Measurements from ENCODE around the gene AGMAT.
A peak's percentile ranks its signal among the peaks of the same experiment; 100 is the strongest.

The AGMAT gene

DNA sequence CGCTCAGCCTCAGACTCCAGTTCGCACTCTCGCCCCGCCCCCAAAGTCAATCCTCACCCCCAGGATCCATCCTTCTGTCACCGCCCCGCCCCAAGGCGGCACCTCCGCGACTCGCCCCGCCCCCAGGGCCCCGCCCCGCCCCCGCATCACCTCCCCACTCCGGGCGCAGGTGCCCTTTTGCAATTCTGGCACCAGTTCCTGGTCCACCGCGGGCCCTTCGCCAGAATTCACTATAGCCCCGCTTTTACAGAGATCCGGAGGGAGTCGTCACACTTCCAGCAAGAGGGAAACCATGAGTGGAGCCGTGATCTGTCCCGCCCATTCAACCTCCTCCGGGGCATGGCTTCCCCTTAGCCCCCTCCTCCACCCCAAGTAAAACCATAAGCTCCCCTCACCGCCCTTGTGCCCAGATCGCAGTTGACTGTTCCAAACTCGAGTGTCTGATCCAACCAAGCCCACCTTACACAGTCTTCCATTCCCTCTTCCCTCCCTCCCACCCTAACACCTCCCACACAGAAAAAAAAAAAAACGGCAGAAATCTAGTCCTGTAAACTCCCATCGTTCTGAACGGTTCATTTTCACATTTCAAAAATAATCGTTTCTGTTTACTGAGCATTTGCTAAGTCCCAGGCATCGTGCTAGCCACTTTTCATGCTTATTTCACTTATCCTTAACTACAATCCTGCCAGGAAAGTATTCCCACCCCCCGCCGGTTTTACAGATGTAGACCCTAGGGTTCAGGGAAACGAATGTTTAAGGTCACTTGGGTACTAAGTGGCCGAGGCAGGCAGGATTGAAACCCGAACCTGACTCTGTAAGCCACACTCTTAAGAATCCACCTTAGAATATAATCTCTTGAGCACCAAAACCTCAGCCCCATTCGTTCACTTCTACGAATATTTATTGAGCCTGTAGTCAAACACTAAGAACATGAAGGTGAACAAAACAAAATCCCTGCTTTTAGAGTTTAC lies 59.5 kb downstream of the AGMAT start:
- TF ChIP-seq TCF12 (IDR thresholded peaks at IDR 0.05; ENCODE audit: low read depth), result no peak
- peak; percentile 54; the same call in 1 of the 2 replicates for TF ChIP-seq NFIC (IDR thresholded peaks at IDR 0.05)
- TF ChIP-seq YY1 (IDR thresholded peaks at IDR 0.05; ENCODE audit: low read depth), result no peak
- TF ChIP-seq TAF1 (IDR thresholded peaks at IDR 0.05; ENCODE audit: low read depth), result 0 out of 2 replicates have a peak, but pooled peaks have one; percentile 4
- TF ChIP-seq EGR1 (IDR thresholded peaks at IDR 0.05), result 0 out of 2 replicates have a peak, but pooled peaks have one; percentile 44
- TF ChIP-seq, protein P1, sequence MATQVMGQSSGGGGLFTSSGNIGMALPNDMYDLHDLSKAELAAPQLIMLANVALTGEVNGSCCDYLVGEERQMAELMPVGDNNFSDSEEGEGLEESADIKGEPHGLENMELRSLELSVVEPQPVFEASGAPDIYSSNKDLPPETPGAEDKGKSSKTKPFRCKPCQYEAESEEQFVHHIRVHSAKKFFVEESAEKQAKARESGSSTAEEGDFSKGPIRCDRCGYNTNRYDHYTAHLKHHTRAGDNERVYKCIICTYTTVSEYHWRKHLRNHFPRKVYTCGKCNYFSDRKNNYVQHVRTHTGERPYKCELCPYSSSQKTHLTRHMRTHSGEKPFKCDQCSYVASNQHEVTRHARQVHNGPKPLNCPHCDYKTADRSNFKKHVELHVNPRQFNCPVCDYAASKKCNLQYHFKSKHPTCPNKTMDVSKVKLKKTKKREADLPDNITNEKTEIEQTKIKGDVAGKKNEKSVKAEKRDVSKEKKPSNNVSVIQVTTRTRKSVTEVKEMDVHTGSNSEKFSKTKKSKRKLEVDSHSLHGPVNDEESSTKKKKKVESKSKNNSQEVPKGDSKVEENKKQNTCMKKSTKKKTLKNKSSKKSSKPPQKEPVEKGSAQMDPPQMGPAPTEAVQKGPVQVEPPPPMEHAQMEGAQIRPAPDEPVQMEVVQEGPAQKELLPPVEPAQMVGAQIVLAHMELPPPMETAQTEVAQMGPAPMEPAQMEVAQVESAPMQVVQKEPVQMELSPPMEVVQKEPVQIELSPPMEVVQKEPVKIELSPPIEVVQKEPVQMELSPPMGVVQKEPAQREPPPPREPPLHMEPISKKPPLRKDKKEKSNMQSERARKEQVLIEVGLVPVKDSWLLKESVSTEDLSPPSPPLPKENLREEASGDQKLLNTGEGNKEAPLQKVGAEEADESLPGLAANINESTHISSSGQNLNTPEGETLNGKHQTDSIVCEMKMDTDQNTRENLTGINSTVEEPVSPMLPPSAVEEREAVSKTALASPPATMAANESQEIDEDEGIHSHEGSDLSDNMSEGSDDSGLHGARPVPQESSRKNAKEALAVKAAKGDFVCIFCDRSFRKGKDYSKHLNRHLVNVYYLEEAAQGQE (IDR thresholded peaks at IDR 0.05; ENCODE audit: low read depth), result no peak

DNA sequence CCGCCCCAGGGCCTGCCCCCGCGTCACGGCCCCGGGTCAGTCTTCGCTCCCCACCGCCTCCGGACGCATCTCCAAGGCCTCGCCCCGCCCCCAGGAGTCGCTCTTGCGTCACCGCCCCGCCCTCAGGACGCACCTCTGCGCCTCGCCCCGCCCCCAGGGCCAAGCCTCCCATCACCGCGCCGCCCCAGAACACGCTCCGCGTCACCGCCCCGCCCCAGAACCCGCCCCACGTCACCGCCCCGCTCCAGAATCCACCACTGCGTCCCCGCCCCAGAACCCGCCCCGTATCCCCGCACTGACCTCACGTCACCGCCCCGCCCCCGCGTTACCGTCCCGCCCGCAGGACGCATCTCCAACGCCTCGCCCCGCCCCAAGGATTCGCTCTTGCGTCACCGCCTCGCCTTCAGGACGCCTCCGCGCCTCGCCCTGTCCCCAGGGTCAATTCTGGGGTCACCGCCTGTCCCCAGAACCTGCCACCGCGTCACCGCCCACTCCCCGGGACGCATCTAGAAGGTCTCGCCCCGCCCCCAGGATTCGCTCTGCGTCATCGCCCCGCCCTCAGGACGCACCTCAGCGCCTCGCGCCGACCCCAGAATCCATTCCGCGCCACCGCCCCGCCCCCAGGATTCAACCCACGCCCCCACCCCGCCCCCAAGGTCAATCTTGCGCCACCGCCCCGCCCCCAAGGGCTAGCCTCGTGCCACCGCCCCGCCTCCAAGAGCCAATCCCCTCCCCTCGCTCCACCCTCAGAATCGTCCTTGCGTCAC lies 60.4 kb downstream of the AGMAT start:
- peak; percentile 80 for TF ChIP-seq EGR1 (IDR thresholded peaks at IDR 0.05)
- TF ChIP-seq EP300 (IDR thresholded peaks at IDR 0.05; ENCODE audit: borderline replicate concordance), result no peak
- TF ChIP-seq, protein P1 (IDR thresholded peaks at IDR 0.05; ENCODE audit: low read depth), result no peak
- TF ChIP-seq, protein P2, sequence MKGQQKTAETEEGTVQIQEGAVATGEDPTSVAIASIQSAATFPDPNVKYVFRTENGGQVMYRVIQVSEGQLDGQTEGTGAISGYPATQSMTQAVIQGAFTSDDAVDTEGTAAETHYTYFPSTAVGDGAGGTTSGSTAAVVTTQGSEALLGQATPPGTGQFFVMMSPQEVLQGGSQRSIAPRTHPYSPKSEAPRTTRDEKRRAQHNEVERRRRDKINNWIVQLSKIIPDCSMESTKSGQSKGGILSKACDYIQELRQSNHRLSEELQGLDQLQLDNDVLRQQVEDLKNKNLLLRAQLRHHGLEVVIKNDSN (IDR thresholded peaks at IDR 0.05), result no peak
- TF ChIP-seq ZBTB7A (IDR thresholded peaks at IDR 0.05; ENCODE audit: low read depth), result no peak
- TF ChIP-seq CREB1 (IDR thresholded peaks at IDR 0.05; ENCODE audit: low read depth), result peak; percentile 77
- TF ChIP-seq FOXM1 (IDR thresholded peaks at IDR 0.05; ENCODE audit: borderline replicate concordance, low read depth), result no peak
- TF ChIP-seq TAF1 (IDR thresholded peaks at IDR 0.05; ENCODE audit: low read depth), result 0 out of 2 replicates have a peak, but pooled peaks have one; percentile 20
- no peak for TF ChIP-seq TEAD4 (IDR thresholded peaks at IDR 0.05)
- TF ChIP-seq, protein P3, sequence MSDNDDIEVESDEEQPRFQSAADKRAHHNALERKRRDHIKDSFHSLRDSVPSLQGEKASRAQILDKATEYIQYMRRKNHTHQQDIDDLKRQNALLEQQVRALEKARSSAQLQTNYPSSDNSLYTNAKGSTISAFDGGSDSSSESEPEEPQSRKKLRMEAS (IDR thresholded peaks at IDR 0.05), result no peak; the same call in 1 of the 2 replicates
- TF ChIP-seq CEBPB (IDR thresholded peaks at IDR 0.05), result peak; percentile 42

DNA sequence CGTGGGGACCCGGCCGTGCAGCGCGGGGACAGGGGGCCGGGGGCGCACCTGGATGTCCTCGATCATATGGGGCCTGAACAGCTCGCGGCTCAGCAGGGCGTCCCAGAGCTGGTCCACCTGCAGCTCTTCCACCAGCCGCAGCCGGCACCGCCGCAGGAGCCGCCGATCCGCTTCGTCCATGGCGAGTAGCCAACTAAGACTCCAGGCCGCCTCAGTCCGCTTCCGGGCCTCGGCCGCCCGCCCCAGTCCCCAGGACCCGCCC lies 60.9 kb downstream of the AGMAT start, which contains the start of gene CASP9:
Gene CASP9 (minus strand): TSS at position 195 of the 262 bp plus-strand sequence. CDS start 15 bp downstream, at position 180.
- TF ChIP-seq TCF12 (IDR thresholded peaks at IDR 0.05; ENCODE audit: low read depth), result peak; percentile 46; the same call in 1 of the 2 replicates
- TF ChIP-seq RAD21 (IDR thresholded peaks at IDR 0.05; ENCODE audit: low read depth), result no peak
- peak; percentile 38; the same call in 1 of the 2 replicates for TF ChIP-seq TAF1 (IDR thresholded peaks at IDR 0.05; ENCODE audit: low read depth)
- peak; percentile 76 for TF ChIP-seq NFIC (IDR thresholded peaks at IDR 0.05)

DNA sequence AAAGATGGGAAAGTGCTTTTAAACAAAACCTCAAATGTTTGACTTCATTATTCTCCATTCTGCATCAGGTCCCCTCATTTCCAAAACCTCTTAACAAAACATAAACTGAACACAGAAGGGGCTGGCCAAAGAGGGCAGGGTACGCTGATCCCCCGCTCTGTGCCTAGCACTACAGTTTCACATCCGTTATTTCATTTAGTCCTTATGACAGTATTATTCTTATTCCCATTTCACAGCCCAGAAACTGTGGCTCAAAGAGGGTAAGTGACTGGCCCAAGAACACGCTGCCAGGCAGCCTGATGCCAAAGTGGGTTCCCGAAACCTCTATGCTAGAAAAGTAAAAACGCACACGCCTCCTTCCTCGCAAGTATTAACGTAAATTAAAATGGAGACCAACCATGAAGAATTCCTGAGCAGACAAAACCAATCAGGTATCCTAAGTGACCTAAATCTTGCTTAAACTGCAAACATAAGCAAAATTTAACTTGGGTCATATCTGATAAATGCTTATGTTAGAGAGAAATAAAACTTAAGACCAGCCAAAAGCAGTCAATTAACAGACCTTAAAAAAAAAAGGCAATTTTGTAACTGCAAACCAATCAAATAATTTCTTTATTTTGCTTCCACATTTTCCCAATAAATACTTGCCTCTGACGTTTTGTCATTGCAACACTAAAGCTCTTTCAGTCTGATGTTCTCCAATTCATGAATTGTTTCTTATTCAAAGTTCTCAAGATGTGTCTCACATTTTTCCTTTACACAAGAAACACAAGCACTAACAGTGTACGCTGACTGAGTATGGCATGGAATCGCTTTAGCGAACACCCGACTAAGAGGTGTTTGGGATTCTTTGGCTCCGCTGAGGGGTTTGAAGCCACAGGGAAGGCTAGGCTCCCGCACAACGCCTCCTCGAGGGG lies 61.5 kb downstream of the AGMAT start:
- TF ChIP-seq YY1 (IDR thresholded peaks at IDR 0.05; ENCODE audit: low read depth) (no peak), ZBTB7A (IDR thresholded peaks at IDR 0.05; ENCODE audit: low read depth) (peak; percentile 73; the same call in 1 of the 2 replicates)

DNA sequence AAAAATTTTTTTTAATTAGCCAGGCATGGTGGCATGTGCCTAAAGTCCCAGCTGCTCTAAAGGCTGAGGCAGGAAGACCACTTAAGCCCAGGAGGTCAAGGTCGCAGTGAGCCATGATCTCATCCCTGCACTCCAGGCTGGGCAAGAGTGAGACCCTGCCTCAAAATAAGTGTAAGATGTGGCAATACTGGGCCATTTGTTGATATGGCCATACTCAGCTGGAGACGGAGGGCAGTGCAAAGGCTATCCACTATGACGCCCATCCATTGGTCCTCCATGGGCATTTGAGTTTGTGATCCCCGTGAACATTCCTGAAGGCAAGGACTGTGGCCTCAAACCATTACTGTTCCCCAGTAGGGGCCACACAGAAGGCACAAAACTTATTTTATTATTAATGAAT lies 62.3 kb downstream of the AGMAT start:
- TF ChIP-seq RAD21 (IDR thresholded peaks at IDR 0.05; ENCODE audit: low read depth), result no peak
- no peak for TF ChIP-seq ZBTB7A (IDR thresholded peaks at IDR 0.05; ENCODE audit: low read depth)
- TF ChIP-seq TEAD4 (IDR thresholded peaks at IDR 0.05), result no peak
- no peak for TF ChIP-seq YY1 (IDR thresholded peaks at IDR 0.05; ENCODE audit: low read depth)
- TF ChIP-seq TAF1 (IDR thresholded peaks at IDR 0.05; ENCODE audit: low read depth), result no peak
- no peak for TF ChIP-seq EP300 (IDR thresholded peaks at IDR 0.05; ENCODE audit: borderline replicate concordance)
- no peak for TF ChIP-seq NFIC (IDR thresholded peaks at IDR 0.05)
- no peak for TF ChIP-seq FOXM1 (IDR thresholded peaks at IDR 0.05; ENCODE audit: borderline replicate concordance, low read depth)
- TF ChIP-seq TCF12 (IDR thresholded peaks at IDR 0.05; ENCODE audit: low read depth), result no peak
- no peak for TF ChIP-seq CREB1 (IDR thresholded peaks at IDR 0.05; ENCODE audit: low read depth)
- TF ChIP-seq, protein P1 (IDR thresholded peaks at IDR 0.05; ENCODE audit: low read depth), result no peak
- TF ChIP-seq, protein P3 (IDR thresholded peaks at IDR 0.05), result no peak
- TF ChIP-seq EGR1 (IDR thresholded peaks at IDR 0.05), result no peak
- TF ChIP-seq CEBPB (IDR thresholded peaks at IDR 0.05), result no peak

All from Ishikawa (cell line).